Parathyroid adenoma (tissue), 2 donors: ENCODE measurements around the gene RECQL.

ENCODE experiments used
- H2AFZ ChIP-seq: fragments of 300-600 bp; sonication (generic); one replicate; pipeline ENCODE4 v1.7.0; 2017; ENCODE audit warnings: antibody characterized with exemption, mild to moderate bottlenecking
- H3K27ac ChIP-seq: fragments of 300-600 bp; sonication (generic); one replicate; pipeline ENCODE4 v1.7.0; 2017
- H3K27me3 ChIP-seq: fragments of 300-600 bp; sonication (generic); one replicate; pipeline ENCODE4 v1.7.0; 2017; ENCODE audit warnings: low read length; ENCODE audit not compliant: control insufficient read depth, insufficient read depth
- H3K36me3 ChIP-seq: fragments of 300-600 bp; sonication (generic); one replicate; pipeline ENCODE4 v1.7.0; 2017; ENCODE audit warnings: low read length; ENCODE audit not compliant: control insufficient read depth, insufficient read depth
- H3K4me1 ChIP-seq: fragments of 300-600 bp; sonication (generic); one replicate; pipeline ENCODE4 v1.7.0; 2017; ENCODE audit warnings: control low read depth
- H3K4me2 ChIP-seq: fragments of 300-600 bp; sonication (generic); one replicate; pipeline ENCODE4 v1.7.0; 2017; ENCODE audit warnings: low read length
- H3K4me3 ChIP-seq: fragments of 300-600 bp; sonication (generic); one replicate; pipeline ENCODE4 v1.7.0; 2017; ENCODE audit warnings: low read depth, low read length
- H3K79me2 ChIP-seq: fragments of 300-600 bp; sonication (generic); one replicate; pipeline ENCODE4 v1.7.0; 2017; ENCODE audit warnings: control low read depth
- H3K9ac ChIP-seq: fragments of 300-600 bp; sonication (generic); one replicate; pipeline ENCODE4 v1.7.0; 2017; ENCODE audit warnings: mild to moderate bottlenecking
- H3K9me3 ChIP-seq: fragments of 300-600 bp; sonication (generic); one replicate; pipeline ENCODE4 v1.7.0; 2017; ENCODE audit warnings: low read length; ENCODE audit not compliant: control insufficient read depth
- TF ChIP-seq, protein P1 (sequence below): fragments of 300-600 bp; sonication (generic); IDR thresholded peaks from one replicate; pipeline ENCODE4 v1.7.0; 2017; ENCODE audit warnings: antibody characterized with exemption, mild to moderate bottlenecking
- donor health status: primary hyperparathyroidism.

The RECQL gene

DNA sequence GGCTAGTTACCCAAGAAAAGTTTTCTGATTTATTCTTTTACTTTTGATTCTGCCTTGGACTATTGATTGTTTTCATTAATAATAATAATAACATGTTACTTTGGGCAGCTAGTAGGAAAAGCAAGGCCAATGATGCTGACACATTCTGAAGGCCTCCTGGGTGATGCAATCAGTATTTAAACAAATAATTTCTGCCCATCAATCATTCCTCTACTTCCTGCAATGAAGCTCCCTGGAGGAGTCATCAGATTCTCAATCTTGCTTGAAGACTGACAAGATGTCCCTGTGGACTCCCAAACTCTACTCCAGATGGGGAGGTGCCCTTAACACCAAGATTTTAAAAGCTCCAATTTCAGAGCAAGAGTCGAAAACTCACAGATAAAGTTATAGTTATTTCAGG is 24.6 kb upstream of the RECQL start, which contains the start of gene SPX:
Gene SPX (plus strand): TSS at position 244 of the 400 bp plus-strand sequence. CDS start 177 bp downstream, outside the sequence.
- H3K27me3 ChIP-seq, result no peaks in the 10 kb centered on the region
- TF ChIP-seq, protein P1, sequence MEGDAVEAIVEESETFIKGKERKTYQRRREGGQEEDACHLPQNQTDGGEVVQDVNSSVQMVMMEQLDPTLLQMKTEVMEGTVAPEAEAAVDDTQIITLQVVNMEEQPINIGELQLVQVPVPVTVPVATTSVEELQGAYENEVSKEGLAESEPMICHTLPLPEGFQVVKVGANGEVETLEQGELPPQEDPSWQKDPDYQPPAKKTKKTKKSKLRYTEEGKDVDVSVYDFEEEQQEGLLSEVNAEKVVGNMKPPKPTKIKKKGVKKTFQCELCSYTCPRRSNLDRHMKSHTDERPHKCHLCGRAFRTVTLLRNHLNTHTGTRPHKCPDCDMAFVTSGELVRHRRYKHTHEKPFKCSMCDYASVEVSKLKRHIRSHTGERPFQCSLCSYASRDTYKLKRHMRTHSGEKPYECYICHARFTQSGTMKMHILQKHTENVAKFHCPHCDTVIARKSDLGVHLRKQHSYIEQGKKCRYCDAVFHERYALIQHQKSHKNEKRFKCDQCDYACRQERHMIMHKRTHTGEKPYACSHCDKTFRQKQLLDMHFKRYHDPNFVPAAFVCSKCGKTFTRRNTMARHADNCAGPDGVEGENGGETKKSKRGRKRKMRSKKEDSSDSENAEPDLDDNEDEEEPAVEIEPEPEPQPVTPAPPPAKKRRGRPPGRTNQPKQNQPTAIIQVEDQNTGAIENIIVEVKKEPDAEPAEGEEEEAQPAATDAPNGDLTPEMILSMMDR, result no peak
- H3K9ac ChIP-seq, result no peak within 1 kb of the TSS
- peak within 1 kb of the TSS; percentile 90 for H2AFZ ChIP-seq
- no peaks in the 10 kb centered on the region for H3K4me1 ChIP-seq
- peak within 1 kb of the TSS; percentile 63 for H3K4me3 ChIP-seq
- H3K79me2 ChIP-seq, result no peaks in the 10 kb centered on the region
- no peaks in the 10 kb centered on the region for H3K36me3 ChIP-seq
- H3K27ac ChIP-seq, result no peak within 1 kb of the TSS
- H3K9me3 ChIP-seq, result no peaks in the 10 kb centered on the region
- H3K4me2 ChIP-seq, result peak within 1 kb of the TSS; percentile 97

DNA sequence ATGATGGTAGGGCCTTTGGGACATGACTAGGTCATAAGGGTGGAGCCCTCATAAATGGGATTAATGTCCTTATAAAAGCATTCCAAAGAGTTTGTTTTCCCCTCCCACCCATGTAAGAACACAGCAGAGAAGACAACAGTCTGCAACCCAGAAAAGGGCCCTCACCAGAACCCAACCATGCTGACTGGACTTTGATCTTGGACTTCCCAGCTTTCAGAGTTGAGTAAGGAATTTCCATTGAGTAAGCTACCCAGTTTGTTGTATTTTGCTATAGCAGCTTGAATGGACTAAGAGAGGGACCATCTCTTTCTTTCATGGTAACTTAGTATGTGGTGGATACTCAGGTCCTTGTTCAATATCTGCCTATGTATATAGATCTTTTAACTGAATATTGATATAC is 21.7 kb upstream of the RECQL start:
- no peaks in the 10 kb centered on the region for H3K36me3 ChIP-seq
- H3K27ac ChIP-seq, result no peak overlapping the region
- H3K9ac ChIP-seq, result no peak overlapping the region
- H3K9me3 ChIP-seq, result no peaks in the 10 kb centered on the region
- no peak overlapping the region for H3K4me3 ChIP-seq
- TF ChIP-seq, protein P1, result no peak
- no peak overlapping the region for H3K4me2 ChIP-seq
- no peaks in the 10 kb centered on the region for H3K4me1 ChIP-seq
- H3K79me2 ChIP-seq, result no peaks in the 10 kb centered on the region
- no peaks in the 10 kb centered on the region for H3K27me3 ChIP-seq
- H2AFZ ChIP-seq, result no peak overlapping the region

DNA sequence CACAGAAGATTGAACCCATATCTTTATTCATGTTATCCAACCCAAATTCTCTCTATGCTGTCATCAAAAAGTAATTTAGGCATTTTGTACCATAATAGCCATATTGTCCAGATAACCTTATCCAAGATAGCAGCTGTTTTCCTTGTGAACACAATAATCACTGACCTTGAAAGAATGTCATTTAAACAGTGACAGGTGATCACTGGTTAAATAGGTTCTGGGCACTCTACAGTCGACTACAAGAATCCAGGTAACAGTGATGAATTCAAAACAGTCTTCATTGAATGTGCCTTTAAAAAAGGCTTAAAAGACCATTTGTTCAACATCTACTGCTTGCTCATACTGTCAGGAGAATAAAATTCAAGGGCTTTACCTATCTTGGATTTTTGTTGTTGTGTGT is 20.1 kb upstream of the RECQL start:
- H3K4me2 ChIP-seq, result no peak overlapping the region
- H3K4me3 ChIP-seq, result no peak overlapping the region
- H3K79me2 ChIP-seq, result no peaks in the 10 kb centered on the region
- H2AFZ ChIP-seq, result no peak overlapping the region
- no peaks in the 10 kb centered on the region for H3K36me3 ChIP-seq
- H3K9ac ChIP-seq, result no peak overlapping the region
- no peak overlapping the region for H3K27ac ChIP-seq
- no peaks in the 10 kb centered on the region for H3K4me1 ChIP-seq
- TF ChIP-seq, protein P1, result no peak
- H3K9me3 ChIP-seq, result no peaks in the 10 kb centered on the region
- no peaks in the 10 kb centered on the region for H3K27me3 ChIP-seq

DNA sequence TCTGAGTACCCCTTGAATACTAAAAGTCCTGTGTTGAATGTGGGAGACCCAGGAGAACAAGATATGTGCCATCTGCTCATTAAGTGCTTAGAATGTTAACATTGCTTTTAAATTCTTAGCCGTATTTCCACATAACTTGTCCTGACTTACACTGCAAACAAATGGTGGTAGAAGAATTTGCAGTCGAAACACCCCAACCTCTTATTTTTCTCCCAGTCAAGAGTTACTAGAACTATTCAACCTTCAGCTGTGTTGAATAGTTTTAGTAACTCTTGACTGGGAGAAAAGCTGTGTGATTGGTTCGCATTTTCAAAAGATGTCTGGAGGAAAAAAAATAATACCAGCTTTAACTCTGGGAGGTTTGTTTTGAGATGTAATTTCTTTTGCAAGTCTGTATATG is 17.0 kb upstream of the RECQL start:
- no peak overlapping the region for H3K4me2 ChIP-seq
- H2AFZ ChIP-seq, result no peak overlapping the region
- H3K27me3 ChIP-seq, result no peaks in the 10 kb centered on the region
- no peaks in the 10 kb centered on the region for H3K79me2 ChIP-seq
- H3K9ac ChIP-seq, result no peak overlapping the region
- H3K4me3 ChIP-seq, result no peak overlapping the region
- H3K4me1 ChIP-seq, result no peaks in the 10 kb centered on the region
- no peaks in the 10 kb centered on the region for H3K36me3 ChIP-seq
- TF ChIP-seq, protein P1, result no peak
- no peaks in the 10 kb centered on the region for H3K9me3 ChIP-seq
- no peak overlapping the region for H3K27ac ChIP-seq

DNA sequence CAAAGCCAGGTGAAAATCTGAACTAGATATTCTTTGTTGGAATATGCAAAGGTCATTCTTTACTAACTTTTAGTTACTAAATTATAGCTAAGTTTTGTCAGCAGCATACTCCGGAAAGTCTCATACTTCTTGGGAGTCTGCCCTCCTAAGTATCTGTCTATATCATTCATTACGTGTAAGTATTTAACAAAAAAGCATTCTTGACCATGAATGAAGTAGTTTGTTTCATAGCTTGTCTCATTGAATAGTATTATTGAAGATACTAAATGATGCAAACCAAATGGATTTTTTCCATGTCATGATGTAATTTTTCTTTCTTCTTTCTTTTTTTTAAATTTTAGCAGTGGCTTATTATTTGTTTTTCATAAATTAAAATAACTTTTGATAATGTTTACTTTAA is 14.8 kb upstream of the RECQL start:
- Histone ChIP-seq H3K36me3 (no peaks in the 10 kb centered on the region), H3K27me3 (no peaks in the 10 kb centered on the region), H3K9me3 (no peaks in the 10 kb centered on the region), H3K4me3 (no peak overlapping the region), H3K79me2 (no peaks in the 10 kb centered on the region), H3K9ac (no peak overlapping the region), H2AFZ (no peak overlapping the region), H3K4me1 (no peaks in the 10 kb centered on the region), H3K27ac (no peak overlapping the region), H3K4me2 (no peak overlapping the region)
- TF ChIP-seq, protein P1, result no peak
